DMS 273 (cell line): ENCODE measurements around the gene PSAPL1.

ENCODE experiments used
- DNase-seq: peaks from one replicate; lab custom pipeline; 2025; ENCODE audit not compliant: unreplicated experiment; lab: John Stamatoyannopoulos, UW

The PSAPL1 gene

GRCh38 chr4:7397206-7398103 lies 37.3 kb downstream of the PSAPL1 start:
- DNase-seq, result no peak

DNA sequence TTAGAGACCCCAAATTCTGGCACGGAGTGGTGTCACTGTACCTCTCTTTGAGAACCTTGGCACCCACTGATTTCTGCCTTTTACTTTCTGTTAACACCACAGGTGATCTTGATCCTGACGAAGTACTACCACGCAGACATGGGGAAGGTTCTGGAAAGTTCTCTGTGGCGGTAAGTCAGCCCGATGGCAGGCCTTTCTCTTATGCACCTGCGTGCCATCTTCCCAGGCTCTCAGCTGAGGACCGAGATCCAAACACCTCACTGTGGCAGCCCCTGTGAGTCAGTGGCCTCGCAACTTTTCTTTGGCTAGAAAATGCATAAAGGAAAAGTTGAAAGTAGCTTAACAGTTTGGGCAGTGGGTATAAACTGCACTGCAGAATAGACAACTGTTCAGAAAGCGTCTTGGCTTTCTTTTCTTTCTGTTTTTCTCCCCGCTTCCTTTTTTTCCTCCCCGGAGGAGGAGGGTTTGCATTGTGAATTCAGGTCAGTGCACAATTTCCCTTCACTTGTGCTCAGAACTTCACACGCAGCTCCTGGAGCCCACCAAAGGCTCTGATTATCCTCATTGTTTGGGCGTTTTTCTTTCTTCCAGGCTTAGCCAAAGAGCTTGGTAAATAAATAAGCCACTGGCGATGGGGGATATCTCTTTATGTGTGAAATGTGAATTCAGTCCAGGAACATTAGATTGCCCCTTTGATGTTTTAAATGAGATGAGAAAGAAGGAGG lies 38.4 kb downstream of the PSAPL1 start:
- no peak for DNase-seq

- DNase-seq, result no peak
These were observed 39.1 kb downstream of the PSAPL1 start for GRCh38 chr4:7395645-7396044.

DNA sequence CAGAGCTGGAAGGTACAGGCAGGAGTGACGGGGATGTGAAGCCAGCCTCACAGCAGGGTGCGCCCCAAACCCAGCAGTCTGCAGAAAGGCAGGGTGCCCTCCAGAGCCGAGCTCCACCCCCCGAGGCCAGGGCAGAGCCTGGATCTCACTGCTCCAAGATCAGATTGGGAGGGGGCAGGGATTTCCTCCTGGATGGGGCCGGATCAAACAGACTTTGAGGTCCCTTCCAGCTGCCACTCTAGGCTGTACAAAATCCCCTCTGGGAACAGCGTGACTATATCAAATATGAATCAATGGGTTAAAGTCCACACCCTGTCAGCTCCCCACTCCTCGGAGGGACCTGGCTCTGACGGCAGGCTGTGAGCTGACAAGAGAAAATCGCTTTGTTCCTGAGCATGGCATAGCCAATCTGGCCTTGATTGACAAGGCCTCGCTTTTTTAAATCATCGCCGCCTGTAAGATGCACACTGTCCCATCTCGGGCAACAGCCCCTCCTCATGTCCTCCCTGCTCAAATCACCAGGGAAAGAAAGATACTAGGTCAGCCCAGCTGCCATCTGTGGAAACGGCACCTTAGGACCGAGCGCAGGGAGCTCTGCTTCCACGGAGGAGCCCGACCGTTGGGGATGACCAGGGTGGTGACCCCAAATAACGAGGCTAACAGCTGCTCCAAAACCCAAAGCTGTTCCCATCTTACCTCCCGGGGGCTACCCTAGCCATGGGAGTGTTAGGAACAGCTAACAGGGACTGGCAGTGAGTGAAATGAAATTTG lies 39.9 kb downstream of the PSAPL1 start:
- DNase-seq, result no peak

GRCh38 chr4:7393601-7394575 lies 40.8 kb downstream of the PSAPL1 start:
- DNase-seq, result no peak

DNA sequence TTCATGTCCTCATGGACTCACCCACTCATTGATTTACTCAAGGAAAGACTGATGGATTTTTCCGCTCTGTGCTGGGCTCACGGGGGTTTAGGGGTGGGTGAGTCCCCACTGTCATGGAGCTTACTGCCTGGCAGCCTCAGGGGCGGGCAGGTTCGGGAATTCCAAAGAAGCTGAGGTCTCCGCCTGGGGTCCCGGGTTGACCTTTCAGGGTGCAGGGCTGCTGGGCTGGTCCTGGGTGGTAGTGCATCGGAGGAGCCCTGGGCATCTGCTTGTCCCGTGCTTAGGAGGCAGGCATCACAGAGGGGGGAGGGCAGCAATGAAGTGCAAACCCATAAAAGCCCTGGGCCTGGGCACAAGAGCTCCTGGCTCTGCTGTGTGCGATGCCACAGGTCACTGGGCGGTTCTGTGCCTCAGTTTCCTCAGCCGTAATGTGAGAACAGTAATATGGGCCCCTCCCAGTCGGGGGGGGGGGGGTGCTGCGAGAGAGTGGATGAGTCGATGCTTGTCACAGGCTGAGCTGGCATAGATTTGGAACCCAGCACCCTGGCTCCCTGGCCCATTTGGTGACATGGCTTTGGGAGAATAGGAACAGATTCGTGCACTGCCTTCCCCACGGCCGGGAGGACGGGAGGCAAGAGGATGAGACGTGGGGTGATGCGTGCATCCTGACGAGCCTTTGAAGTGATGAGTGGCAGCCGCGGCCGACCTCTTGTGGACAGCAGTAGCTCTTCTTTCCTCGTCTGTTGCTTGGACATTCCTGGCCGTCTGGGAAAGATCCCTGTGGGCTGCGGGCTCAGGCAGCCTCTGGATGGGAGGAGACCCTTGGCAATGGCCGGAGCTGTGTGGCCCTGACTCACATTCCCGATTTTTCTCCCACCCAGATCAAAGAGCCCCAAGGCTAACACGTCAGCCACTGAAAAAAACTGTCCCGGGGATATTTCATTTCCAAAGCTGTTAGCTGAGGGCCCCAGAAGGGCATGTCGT lies 42.0 kb downstream of the PSAPL1 start:
- DNase-seq, result no peak

DNA sequence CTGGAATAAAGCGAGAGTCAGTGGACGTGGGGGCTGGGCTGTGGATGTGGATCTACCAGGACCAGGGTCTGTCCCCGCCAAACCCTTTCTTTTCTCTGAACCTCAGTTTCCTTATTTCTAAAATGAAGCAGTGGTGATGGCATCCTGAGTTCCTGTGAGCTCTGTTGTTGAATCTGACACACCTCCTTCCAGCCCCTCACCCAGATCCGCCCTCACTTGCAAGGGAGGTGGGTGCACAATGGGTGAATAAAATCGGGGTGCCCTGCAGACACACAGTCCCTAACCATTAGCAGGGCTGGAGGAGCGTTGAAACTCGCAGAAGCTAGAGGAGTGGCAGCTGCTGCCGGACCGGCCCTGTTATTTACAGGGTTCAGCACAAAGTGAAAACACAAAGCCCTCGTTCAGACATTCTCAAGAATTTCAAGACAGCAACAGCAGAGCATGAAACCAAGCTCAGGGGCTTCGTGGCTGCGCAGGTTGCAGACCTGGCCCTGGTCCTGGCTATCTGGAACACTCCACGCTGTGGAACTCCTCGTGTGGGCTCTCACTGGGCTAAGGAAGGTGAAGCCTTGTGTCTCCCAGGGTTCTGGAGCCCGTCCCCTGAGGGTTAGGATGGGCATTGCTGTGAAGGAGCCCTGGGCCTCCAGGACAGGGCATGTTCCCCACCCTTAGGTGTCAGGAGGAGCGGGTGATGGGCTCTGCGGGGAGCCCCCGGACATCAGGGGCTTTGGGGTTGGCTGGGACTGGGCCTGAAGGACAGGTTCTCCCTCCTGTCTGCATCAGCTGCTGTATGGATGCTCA lies 42.9 kb downstream of the PSAPL1 start:
- no peak for DNase-seq

DNA sequence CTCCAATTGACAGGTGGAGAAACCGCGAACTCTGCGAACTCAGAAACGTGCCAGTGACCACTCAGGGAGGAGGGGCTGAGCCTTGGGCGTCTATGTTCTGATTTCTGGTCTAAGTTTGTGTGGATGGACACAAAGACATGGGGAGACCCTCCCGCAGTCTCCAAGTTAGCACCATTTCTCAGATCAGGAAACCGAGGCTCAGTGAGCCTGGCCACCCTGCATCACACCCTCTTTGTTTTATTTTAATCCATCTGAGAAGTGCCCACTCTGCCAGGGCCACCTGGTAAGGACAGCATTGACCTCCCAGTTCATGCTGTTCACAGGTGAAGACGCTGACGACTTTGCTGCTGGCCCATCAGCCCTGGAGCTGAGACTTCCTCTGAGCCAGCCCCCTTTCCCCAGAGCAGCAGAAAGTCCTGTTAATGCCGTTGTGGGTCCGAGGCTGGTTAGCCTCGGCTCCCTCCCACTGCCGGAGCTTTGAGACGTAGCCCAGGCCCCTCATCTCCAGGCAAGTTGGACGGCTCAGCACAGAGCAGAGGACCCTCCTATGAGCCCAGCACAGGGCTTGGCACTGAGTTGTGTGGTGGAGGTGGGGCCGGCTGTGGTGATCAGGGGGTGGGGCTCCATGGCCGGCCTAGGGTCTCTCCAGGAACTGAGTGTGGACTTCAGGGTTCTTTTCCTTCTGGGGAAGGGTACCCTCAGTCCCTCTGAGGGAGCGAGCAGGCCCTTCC lies 43.7 kb downstream of the PSAPL1 start:
- no peak for DNase-seq

DNA sequence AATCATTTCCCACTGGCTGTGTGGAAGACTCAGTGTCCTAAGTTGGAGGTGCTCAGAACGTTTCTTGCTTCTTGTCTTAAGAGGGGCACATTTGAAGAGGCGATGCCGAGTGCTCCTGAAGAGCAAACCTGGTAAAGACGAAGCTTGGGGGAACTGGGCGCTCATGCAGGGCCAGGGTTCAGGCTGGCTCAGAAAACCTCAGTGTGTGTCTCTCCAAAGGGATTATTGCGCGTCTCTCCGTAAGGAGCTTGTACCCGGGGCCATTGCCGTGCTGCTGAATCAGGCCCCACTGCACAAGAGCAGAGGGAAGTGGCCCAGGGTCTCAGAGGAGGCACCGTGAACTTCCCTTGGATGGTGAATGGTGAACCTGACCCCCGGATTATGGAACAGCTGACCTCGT lies 44.4 kb downstream of the PSAPL1 start:
- DNase-seq, result no peak

DNA sequence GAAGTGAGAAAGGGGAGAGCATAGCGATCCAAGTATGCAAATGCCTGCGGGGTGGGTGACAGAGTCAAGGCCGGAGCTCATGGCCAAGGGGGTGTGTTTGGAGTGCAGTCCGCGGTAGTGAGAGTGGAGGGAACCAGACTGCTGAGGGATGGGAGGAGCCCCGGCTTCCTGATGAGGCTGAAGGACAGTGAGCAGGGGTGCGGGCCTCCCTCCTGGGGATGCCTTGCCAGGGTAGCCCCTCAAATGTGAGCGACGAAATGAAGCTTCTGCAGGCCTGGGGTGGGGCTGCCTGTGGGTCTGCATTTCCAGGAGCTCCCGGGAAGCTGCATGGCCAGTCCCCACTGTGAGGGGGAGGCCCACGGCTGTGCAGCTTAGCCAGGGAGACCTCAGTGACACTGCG lies 45.0 kb downstream of the PSAPL1 start:
- DNase-seq, result no peak

GRCh38 chr4:7389101-7389701 lies 45.5 kb downstream of the PSAPL1 start:
- DNase-seq, result no peak

DNA sequence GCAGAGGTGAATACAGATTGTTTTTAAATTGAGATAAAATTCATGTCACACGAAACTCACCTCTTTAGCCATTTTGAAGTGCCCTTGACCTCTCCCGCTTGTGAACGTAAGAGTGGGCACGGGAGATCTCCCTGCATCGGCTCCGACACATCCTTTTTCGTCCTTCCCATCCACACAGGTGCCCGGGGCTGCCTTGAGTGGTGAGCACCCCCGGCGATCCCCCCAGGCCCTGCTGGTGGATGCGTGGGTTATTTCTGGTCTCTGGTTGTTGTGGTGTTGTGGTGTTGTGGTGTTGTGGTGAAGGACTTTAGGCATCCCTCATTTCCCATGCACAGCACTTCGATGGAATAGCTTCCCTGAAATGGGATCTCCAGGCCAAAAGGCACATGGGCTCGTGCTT lies 46.1 kb downstream of the PSAPL1 start:
- no peak for DNase-seq

DNA sequence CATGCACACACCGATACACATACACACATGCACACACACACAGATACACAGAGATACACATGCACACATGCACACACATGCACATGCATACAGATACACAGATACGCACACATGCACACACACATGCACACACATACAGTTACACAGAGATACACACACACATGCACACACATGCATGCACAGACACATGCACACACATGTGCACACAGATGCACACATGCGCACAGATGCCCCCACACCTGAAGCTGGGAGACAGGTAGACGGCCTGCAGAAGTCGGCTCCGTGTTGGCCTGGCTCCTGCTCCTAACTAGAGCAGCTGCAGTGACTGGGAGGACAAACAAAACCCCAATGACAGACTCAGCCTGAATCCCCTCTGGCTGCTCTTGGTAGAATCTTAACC lies 46.8 kb downstream of the PSAPL1 start:
- DNase-seq, result no peak

- no peak for DNase-seq
These were observed 49.5 kb downstream of the PSAPL1 start for GRCh38 chr4:7384929-7385890.

DNA sequence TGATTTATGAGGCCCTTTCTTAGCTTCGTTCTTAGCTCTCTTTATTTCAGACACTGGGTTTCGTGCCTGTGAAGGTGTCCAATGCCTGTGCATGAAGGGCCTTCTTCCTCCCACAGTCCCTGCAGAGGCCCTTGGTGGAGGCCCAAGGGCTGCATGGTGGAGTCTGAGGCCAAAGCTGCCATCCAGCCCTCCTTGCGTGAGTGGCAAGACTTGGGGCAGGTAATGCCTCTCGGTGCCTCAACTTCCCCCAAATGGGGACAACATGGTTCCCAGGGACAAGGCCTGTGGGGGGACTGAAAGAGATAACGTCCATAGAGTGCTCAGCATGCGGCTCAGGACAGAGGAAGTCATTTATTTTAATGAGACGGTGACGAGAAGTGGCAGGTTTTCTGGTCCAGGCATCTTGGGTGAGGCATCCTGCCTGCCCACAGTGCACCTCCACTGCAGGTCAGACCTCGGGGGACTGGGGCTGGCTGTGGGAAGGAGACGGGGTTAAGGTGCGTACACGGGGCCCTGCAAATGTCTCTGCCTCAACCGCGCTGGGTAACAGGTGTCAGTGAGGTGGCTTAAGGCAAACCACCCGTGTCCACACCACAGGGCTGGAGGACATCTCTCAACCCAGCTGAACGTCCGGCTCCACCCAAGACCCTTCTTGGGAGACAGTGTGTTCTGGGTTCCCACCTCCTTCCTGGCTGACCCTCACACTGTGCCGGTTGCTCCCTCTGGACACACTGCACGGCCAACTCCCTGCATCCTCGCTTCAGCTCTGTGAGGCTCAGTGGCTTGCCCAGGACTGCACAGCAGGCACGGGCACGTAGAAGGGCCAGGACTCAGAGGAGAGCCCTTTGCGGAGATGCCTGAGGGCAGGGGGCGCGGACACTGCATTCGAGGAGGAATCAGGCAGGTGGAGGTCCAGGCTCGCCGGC lies 50.5 kb downstream of the PSAPL1 start:
- no peak for DNase-seq
